Measurements from ENCODE around the gene CEMIP.
A peak's percentile ranks its signal among the peaks of the same experiment; 100 is the strongest.

CEMIP gene

GRCh38 chr15:80854104-80854503, 74.9 kb downstream of the CEMIP start:
- DNase-seq: no peak

- no peak for DNase-seq
These were observed 76.0 kb downstream of the CEMIP start for GRCh38 chr15:80855206-80855605.

GRCh38 chr15:80856400-80856799, 77.2 kb downstream of the CEMIP start:
- no peak for DNase-seq

- no peak for DNase-seq
These were observed 77.7 kb downstream of the CEMIP start for GRCh38 chr15:80856809-80857377.

- DNase-seq: no peak
These were observed 82.6 kb downstream of the CEMIP start for GRCh38 chr15:80861731-80862170.

GRCh38 chr15:80864666-80865065, 85.5 kb downstream of the CEMIP start:
- DNase-seq: no peak

GRCh38 chr15:80866936-80867335, 87.8 kb downstream of the CEMIP start:
- no peak for DNase-seq

GRCh38 chr15:80870366-80870765, 91.2 kb downstream of the CEMIP start:
- DNase-seq: no peak

GRCh38 chr15:80870893-80871292, 91.7 kb downstream of the CEMIP start:
- no peak for DNase-seq

GRCh38 chr15:80871858-80872257, 92.7 kb downstream of the CEMIP start:
- no peak for DNase-seq

- no peak for DNase-seq
These were observed 94.3 kb downstream of the CEMIP start for GRCh38 chr15:80873366-80873952.

GRCh38 chr15:80875568-80876347, 96.6 kb downstream of the CEMIP start:
- no peak for DNase-seq

GRCh38 chr15:80876348-80876674, 97.1 kb downstream of the CEMIP start:
- no peak for DNase-seq

- no peak for DNase-seq
These were observed 99.2 kb downstream of the CEMIP start for GRCh38 chr15:80878242-80878866.

- DNase-seq: no peak
These were observed 99.7 kb downstream of the CEMIP start for GRCh38 chr15:80878867-80879250.

- no peak for DNase-seq
These were observed 100.9 kb downstream of the CEMIP start for GRCh38 chr15:80880086-80880485.

GRCh38 chr15:80883641-80884040, 104.5 kb downstream of the CEMIP start:
- no peak for DNase-seq

- no peak for DNase-seq
These were observed 105.9 kb downstream of the CEMIP start for GRCh38 chr15:80885016-80885579.

- DNase-seq: no peak
These were observed 108.0 kb downstream of the CEMIP start for GRCh38 chr15:80887148-80887547.

GRCh38 chr15:80888846-80889245, 109.7 kb downstream of the CEMIP start:
- DNase-seq: no peak

- peak; percentile 67 for DNase-seq
These were observed 111.3 kb downstream of the CEMIP start for GRCh38 chr15:80890341-80891005.

- no peak for DNase-seq
These were observed 111.8 kb downstream of the CEMIP start for GRCh38 chr15:80891006-80891405.

GRCh38 chr15:80892414-80892813, 113.2 kb downstream of the CEMIP start:
- no peak for DNase-seq
